OCI-LY7 (cell line): Measurements from ENCODE around the gene ARL4A. TPM values are rescaled to one million over a fixed set of nuclear protein-coding genes. Genes with fewer than 3 reads are reported as not detected.

Experiments
- BruUV-seq: library from RNA; stranded (reverse); fragments of 400-500 nt; replicated peaks from 2 replicates; lab custom pipeline; 2021; lab: Mats Ljungman, UMichigan
- CTCF ChIA-PET: fragments of 300-600 bp; sonication (Branson Sonifier 250); formaldehyde crosslinking; loops from one replicate; lab custom pipeline; 2022; ENCODE audit warnings: antibody characterized with exemption; ENCODE audit not compliant: unreplicated experiment; lab: Charles Lee
- POLR2A ChIA-PET: fragments of 300-600 bp; sonication (Branson Sonifier 250); formaldehyde crosslinking; loops from one replicate; lab custom pipeline; 2022; ENCODE audit warnings: antibody characterized with exemption; lab: Charles Lee
- DNase-seq: peaks from one replicate; pipeline ENCODE4 v3.0.0-alpha.2; 2015; ENCODE audit warnings: low spot score
- H2AFZ ChIP-seq: fragments of 200-600 bp; sonication (generic), shearing (Covaris generic); 2 replicates; pipeline ENCODE4 v1.6.1; 2014; ENCODE audit warnings: mild to moderate bottlenecking, antibody characterized with exemption, low read length, moderate library complexity
- H3K27ac ChIP-seq: fragments of 200-600 bp; sonication (generic); 2 replicates; pipeline ENCODE4 v1.5.1; 2014; ENCODE audit warnings: mixed run types, low read depth, mild to moderate bottlenecking, moderate library complexity, low read length, inconsistent platforms; ENCODE audit not compliant: poor library complexity, severe bottlenecking
- H3K36me3 ChIP-seq: fragments of 200-600 bp; sonication (generic); 2 replicates; pipeline ENCODE4 v1.6.1; 2014; ENCODE audit warnings: mild to moderate bottlenecking, antibody characterized with exemption, low read length, moderate library complexity, mixed read lengths; ENCODE audit not compliant: insufficient read depth
- H3K4me1 ChIP-seq: fragments of 200-600 bp; sonication (generic); 2 replicates; pipeline ENCODE4 v1.5.1; 2014; ENCODE audit warnings: mild to moderate bottlenecking, low read length; ENCODE audit not compliant: insufficient read depth, poor library complexity, severe bottlenecking
- H3K4me2 ChIP-seq: fragments of 200-600 bp; sonication (generic); 2 replicates; pipeline ENCODE4 v1.6.1; 2014; ENCODE audit warnings: mild to moderate bottlenecking, low read length
- H3K4me3 ChIP-seq: fragments of 200-600 bp; sonication (generic); 2 replicates; pipeline ENCODE4 v1.5.1; 2014; ENCODE audit warnings: mild to moderate bottlenecking, low read depth, low read length; ENCODE audit not compliant: poor library complexity, severe bottlenecking
- H3K79me2 ChIP-seq: fragments of 200-600 bp; sonication (generic); 2 replicates; pipeline ENCODE4 v1.6.1; 2016; ENCODE audit warnings: low read depth, mild to moderate bottlenecking, low read length, moderate library complexity, mixed read lengths; ENCODE audit not compliant: insufficient read depth
- H3K9me2 ChIP-seq: fragments of 200-600 bp; sonication (generic); 2 replicates; pipeline ENCODE4 v1.6.1; 2016; ENCODE audit warnings: mild to moderate bottlenecking, low read length, mixed read lengths; ENCODE audit not compliant: insufficient read depth
- H3K9me3 ChIP-seq: fragments of 200-600 bp; sonication (generic); 2 replicates; pipeline ENCODE4 v1.6.1; 2014; ENCODE audit warnings: mild to moderate bottlenecking, mixed run types, low read length, mixed read lengths
- H4K20me1 ChIP-seq: fragments of 200-600 bp; sonication (generic); 2 replicates; pipeline ENCODE4 v1.6.1; 2014; ENCODE audit warnings: mild to moderate bottlenecking, antibody characterized with exemption, low read length, moderate library complexity, mixed read lengths; ENCODE audit not compliant: insufficient read depth
- EZH2phosphoT487 ChIP-seq: fragments of 200-600 bp; sonication (generic); IDR thresholded peaks from 2 replicates; pipeline ENCODE4 v1.6.1; 2018; ENCODE audit warnings: low read depth, borderline replicate concordance, mild to moderate bottlenecking, mixed run types, antibody characterized with exemption, low read length, moderate library complexity, mixed read lengths
- intact Hi-C: fragments of 100-400 bp; cut with micrococcal nuclease; formaldehyde crosslinking; loops from one replicate; pipeline ENCODE4 v1.10.0; 2022; ENCODE audit not compliant: unreplicated experiment
- total RNA-seq, 2 experiments: library from RNA; depleted of rRNA in 1 of 2; stranded (reverse); fragments of >200 nt in 1 of 2; shearing (Covaris generic) in 1 of 2; gene quantifications; 2 replicates each; pipeline ENCODE4 v1.2.3, GENCODE V29; 2014 to 2022
- TF ChIP-seq, protein P1 (sequence below): fragments of 200-600 bp; sonication (generic); conservative IDR thresholded peaks from 2 replicates; pipeline ENCODE4 v1.5.1; 2014; ENCODE audit warnings: mild to moderate bottlenecking, antibody characterized with exemption, low read length, moderate library complexity, mixed read lengths

The ARL4A gene
- total RNA-seq, 2 experiments from 2014 or later, result 5.5 to 10.1 TPM

DNA sequence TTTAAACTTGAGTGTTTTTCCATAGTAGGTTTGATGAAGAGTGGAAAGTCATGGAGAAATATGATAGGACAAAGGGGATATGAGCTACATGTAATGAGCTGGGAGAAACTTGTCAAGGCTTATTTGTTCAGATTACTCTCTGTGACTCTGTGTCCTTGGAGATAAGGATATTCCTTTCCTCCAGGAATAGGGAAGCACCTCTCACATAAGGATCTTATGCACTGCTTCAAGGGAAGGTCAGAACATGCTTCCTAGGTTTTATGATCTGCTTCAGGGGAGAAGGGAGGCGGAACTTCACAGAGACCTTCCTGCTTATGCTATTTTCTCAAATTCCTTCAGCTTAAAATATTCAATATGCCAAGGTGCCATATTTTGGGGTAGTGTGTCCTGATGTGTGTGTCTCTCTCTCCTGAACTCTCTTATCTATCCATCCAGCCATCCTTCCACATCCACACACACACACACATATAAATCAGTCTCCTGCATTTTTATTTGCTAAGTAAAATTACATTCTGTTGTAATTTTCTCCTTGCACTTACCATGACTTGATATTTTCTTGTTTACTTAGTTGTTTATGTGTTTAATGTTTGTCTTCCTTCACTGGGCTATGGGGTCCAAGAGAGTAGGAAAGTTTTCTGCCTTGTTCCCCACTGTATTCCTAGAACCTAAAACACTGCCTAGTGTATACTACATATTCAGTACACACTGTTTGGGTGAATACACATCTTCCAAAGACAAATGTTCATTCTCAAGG is 26.4 kb downstream of the ARL4A start:
- Histone ChIP-seq H3K4me2 (no peak overlapping the region), H3K4me1 (no peaks in the 10 kb centered on the region), H3K79me2 (no peaks in the 10 kb centered on the region), H3K4me3 (no peak overlapping the region), H4K20me1 (peaks cover 3% of the 10 kb centered on the region; the same call in 1 of the 2 replicates), H2AFZ (no peak overlapping the region), H3K27ac (no peak overlapping the region), H3K9me3 (no peaks in the 10 kb centered on the region), H3K9me2 (no peaks in the 10 kb centered on the region), H3K36me3 (no peaks in the 10 kb centered on the region)
- TF ChIP-seq, protein P1, sequence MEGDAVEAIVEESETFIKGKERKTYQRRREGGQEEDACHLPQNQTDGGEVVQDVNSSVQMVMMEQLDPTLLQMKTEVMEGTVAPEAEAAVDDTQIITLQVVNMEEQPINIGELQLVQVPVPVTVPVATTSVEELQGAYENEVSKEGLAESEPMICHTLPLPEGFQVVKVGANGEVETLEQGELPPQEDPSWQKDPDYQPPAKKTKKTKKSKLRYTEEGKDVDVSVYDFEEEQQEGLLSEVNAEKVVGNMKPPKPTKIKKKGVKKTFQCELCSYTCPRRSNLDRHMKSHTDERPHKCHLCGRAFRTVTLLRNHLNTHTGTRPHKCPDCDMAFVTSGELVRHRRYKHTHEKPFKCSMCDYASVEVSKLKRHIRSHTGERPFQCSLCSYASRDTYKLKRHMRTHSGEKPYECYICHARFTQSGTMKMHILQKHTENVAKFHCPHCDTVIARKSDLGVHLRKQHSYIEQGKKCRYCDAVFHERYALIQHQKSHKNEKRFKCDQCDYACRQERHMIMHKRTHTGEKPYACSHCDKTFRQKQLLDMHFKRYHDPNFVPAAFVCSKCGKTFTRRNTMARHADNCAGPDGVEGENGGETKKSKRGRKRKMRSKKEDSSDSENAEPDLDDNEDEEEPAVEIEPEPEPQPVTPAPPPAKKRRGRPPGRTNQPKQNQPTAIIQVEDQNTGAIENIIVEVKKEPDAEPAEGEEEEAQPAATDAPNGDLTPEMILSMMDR, result no peak
- no peak for TF ChIP-seq EZH2phosphoT487
- CTCF ChIA-PET, result no interaction called here
- no peak for DNase-seq
- POLR2A ChIA-PET, result interaction anchor here (0.6 kb wide), 1 partner anchor 411 kb away, joined by 3 read pairs; no protein-coding TSS in a partner anchor
- no TSS peak for BruUV-seq
- intact Hi-C loops, result no loop called here

DNA sequence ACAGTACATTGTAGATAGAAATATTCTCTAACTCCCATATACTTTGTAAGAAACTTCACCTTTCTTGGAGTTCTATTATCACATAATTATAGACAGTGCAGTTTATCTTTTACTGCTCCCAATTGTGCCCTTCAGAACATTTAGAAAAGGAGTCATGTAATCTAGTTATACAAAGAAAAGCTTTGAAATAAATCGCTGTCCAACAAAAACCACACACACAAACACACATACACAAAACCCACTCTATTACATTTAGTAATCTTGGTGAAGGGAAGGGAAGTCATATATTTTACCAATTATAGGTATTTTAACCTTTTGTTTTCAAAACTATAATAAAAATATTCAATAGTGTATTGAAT is 26.9 kb downstream of the ARL4A start:
- Histone ChIP-seq H3K36me3 (no peaks in the 10 kb centered on the region), H4K20me1 (peaks cover 3% of the 10 kb centered on the region; the same call in 1 of the 2 replicates), H3K79me2 (no peaks in the 10 kb centered on the region), H3K27ac (no peak overlapping the region), H3K9me3 (no peaks in the 10 kb centered on the region), H3K4me3 (no peak overlapping the region), H3K4me2 (no peak overlapping the region), H3K4me1 (no peaks in the 10 kb centered on the region), H2AFZ (no peak overlapping the region), H3K9me2 (no peaks in the 10 kb centered on the region)
- ChIA-PET POLR2A (interaction anchor here (0.6 kb wide), 1 partner anchor 411 kb away, joined by 3 read pairs; no protein-coding TSS in a partner anchor), CTCF (no interaction called here)
- intact Hi-C loops, result no loop called here
- no peak for TF ChIP-seq EZH2phosphoT487
- TF ChIP-seq, protein P1, result no peak
- no peak for DNase-seq
- no TSS peak for BruUV-seq
